HL-60 (cell line): ENCODE measurements around the gene AR.
"Not testable (repeated sequence)": the region's sequence is repeated elsewhere in the genome, so short reads cannot be mapped to it uniquely, and the experiment has no call there.

Source experiments
- DNase-seq, 2 experiments: peaks; one replicate each; pipeline ENCODE4 v3.0.0-alpha.2; 2010 to 2020; ENCODE audit warnings: low read depth in 1 of 2, low spot score in 1 of 2
- H3K27ac ChIP-seq: fragments of 250-450 bp; sonication (Bioruptor Pico); replicated peaks from 2 replicates; pipeline ENCODE4 v1.5.1; 2020; ENCODE audit warnings: mild to moderate bottlenecking, moderate library complexity
- H3K27me3 ChIP-seq: fragments of 250-450 bp; sonication (Bioruptor Pico); 2 replicates; pipeline ENCODE4 v1.5.1; 2021; ENCODE audit warnings: mild to moderate bottlenecking, moderate library complexity; ENCODE audit not compliant: insufficient read depth, poor library complexity, severe bottlenecking
- H3K4me3 ChIP-seq: replicated peaks from 2 replicates; pipeline ENCODE4 v1.5.1; 2011; ENCODE audit warnings: mild to moderate bottlenecking, control low read depth, low read length; ENCODE audit not compliant: insufficient read depth
- CTCF ChIP-seq: IDR thresholded peaks from one replicate; pipeline ENCODE4 v1.5.1; 2011; ENCODE audit warnings: low read length, control low read depth, inconsistent platforms; ENCODE audit not compliant: insufficient read depth
- GABPA ChIP-seq: IDR thresholded peaks from 2 replicates; pipeline ENCODE4 v1.6.1; 2012; ENCODE audit warnings: low read depth
- POLR2AphosphoS5 ChIP-seq: IDR thresholded peaks from 2 replicates; pipeline ENCODE4 v1.6.1; 2012; ENCODE audit warnings: low read depth
- REST ChIP-seq: IDR thresholded peaks from 2 replicates; pipeline ENCODE4 v1.6.1; 2012; ENCODE audit warnings: low read depth; ENCODE audit not compliant: insufficient replicate concordance
- SPI1 ChIP-seq: IDR thresholded peaks from 2 replicates; pipeline ENCODE4 v1.6.1; 2012; ENCODE audit warnings: low read depth, mild to moderate bottlenecking, borderline replicate concordance

The AR gene

GRCh38 chrX:67635424-67635823, 91.6 kb downstream of the AR start:
- H3K27me3 ChIP-seq, result no peaks in the 10 kb centered on the region
- no peak overlapping the region for H3K4me3 ChIP-seq
- no peak for DNase-seq
- H3K27ac ChIP-seq, result no peak overlapping the region
- TF ChIP-seq POLR2AphosphoS5, result no peak
- no peak for TF ChIP-seq SPI1

- Histone ChIP-seq H3K4me3 (no peak overlapping the region), H3K27me3 (no peaks in the 10 kb centered on the region), H3K27ac (no peak overlapping the region)
- TF ChIP-seq CTCF, result no peak
- TF ChIP-seq SPI1, result no peak
- TF ChIP-seq POLR2AphosphoS5, result no peak
- TF ChIP-seq REST, result no peak
- TF ChIP-seq GABPA, result no peak
- DNase-seq, result no peak
Measured at GRCh38 chrX:67636532-67636931, 92.7 kb downstream of the AR start.

- H3K4me3 ChIP-seq, H3K27me3 ChIP-seq, DNase-seq, H3K27ac ChIP-seq: not testable (repeated sequence)
Measured at GRCh38 chrX:67637293-67637692, 93.5 kb downstream of the AR start.

- H3K27ac ChIP-seq, result no peak overlapping the region
- no peak overlapping the region for H3K4me3 ChIP-seq
- DNase-seq, result no peak
- H3K27me3 ChIP-seq, result no peaks in the 10 kb centered on the region
- TF ChIP-seq REST (no peak), GABPA (no peak)
Measured at GRCh38 chrX:67648361-67648760, 104.5 kb downstream of the AR start.

GRCh38 chrX:67651437-67652142, 107.8 kb downstream of the AR start:
- H3K27me3 ChIP-seq, result no peaks in the 10 kb centered on the region
- H3K27ac ChIP-seq, result no peak overlapping the region
- no peak overlapping the region for H3K4me3 ChIP-seq
- TF ChIP-seq REST (no peak), SPI1 (no peak), CTCF (no peak), POLR2AphosphoS5 (no peak), GABPA (no peak)
- no peak for DNase-seq
